ENCODE data around the gene ESPNL.

ESPNL gene

GRCh38 chr2:238082827-238083226 is 17.3 kb upstream of the ESPNL start:
- H3K4me1 ChIP-seq (ENCODE audit: control insufficient read depth, low read length), result peaks cover 12% of the 10 kb centered on the region
- H3K4me2 ChIP-seq (ENCODE audit: low read length), result no peak overlapping the region
- TF ChIP-seq, protein P1, sequence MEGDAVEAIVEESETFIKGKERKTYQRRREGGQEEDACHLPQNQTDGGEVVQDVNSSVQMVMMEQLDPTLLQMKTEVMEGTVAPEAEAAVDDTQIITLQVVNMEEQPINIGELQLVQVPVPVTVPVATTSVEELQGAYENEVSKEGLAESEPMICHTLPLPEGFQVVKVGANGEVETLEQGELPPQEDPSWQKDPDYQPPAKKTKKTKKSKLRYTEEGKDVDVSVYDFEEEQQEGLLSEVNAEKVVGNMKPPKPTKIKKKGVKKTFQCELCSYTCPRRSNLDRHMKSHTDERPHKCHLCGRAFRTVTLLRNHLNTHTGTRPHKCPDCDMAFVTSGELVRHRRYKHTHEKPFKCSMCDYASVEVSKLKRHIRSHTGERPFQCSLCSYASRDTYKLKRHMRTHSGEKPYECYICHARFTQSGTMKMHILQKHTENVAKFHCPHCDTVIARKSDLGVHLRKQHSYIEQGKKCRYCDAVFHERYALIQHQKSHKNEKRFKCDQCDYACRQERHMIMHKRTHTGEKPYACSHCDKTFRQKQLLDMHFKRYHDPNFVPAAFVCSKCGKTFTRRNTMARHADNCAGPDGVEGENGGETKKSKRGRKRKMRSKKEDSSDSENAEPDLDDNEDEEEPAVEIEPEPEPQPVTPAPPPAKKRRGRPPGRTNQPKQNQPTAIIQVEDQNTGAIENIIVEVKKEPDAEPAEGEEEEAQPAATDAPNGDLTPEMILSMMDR (IDR thresholded peaks at IDR 0.05; ENCODE audit: low read depth, low read length, poor library complexity, severe bottlenecking), result no peak
- TF ChIP-seq EZH2phosphoT487 (IDR thresholded peaks at IDR 0.05; ENCODE audit: borderline replicate concordance, low read length), result no peak
- H3K9me3 ChIP-seq (ENCODE audit: control insufficient read depth, insufficient read depth, low read length), result no peaks in the 10 kb centered on the region
- H4K20me1 ChIP-seq (ENCODE audit: control insufficient read depth, insufficient read depth, low read depth, low read length), result no peaks in the 10 kb centered on the region
- no peaks in the 10 kb centered on the region for H3K79me2 ChIP-seq (ENCODE audit: control insufficient read depth, low read length)
- peaks cover 52% of the 10 kb centered on the region for H3K36me3 ChIP-seq (ENCODE audit: control insufficient read depth, low read length)
- no peaks in the 10 kb centered on the region for H3K9me2 ChIP-seq (replicated peaks; ENCODE audit: control insufficient read depth, low read length)
- H3K4me3 ChIP-seq (ENCODE audit: low read length), result no peak overlapping the region
- no peak overlapping the region for H3K27ac ChIP-seq (ENCODE audit: low read depth, low read length)
- no peaks in the 10 kb centered on the region for H3K27me3 ChIP-seq (ENCODE audit: control insufficient read depth, low read length)
- H3F3A ChIP-seq (ENCODE audit: control insufficient read depth, insufficient read depth), result peaks cover 7% of the 10 kb centered on the region; the same call in 1 of the 2 replicates

DNA sequence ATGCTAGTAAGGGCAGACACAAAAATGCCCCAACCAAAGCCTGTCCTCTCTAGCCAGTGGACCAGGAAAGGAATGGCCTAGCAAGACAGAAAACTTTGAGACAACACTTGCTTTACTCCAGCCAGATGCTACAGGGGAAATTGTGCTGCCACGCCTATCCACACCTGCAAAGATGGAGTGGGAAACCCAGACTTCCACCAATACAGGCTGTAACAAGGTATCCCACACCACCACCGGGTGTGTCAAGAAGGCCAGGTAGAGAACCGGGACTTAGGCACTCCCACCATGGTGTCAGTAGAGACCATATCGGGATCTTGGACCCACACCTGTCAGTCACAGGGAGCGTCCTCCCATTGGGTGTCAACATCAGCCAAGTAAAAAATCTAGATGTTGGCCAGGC is 16.2 kb upstream of the ESPNL start:
- H3K27me3 ChIP-seq (ENCODE audit: control insufficient read depth, low read length), result no peaks in the 10 kb centered on the region
- H3K9me3 ChIP-seq (ENCODE audit: control insufficient read depth, insufficient read depth, low read length), result no peaks in the 10 kb centered on the region
- TF ChIP-seq EZH2phosphoT487 (IDR thresholded peaks at IDR 0.05; ENCODE audit: borderline replicate concordance, low read length), result no peak
- TF ChIP-seq, protein P1 (IDR thresholded peaks at IDR 0.05; ENCODE audit: low read depth, low read length, poor library complexity, severe bottlenecking), result no peak
- H3K4me3 ChIP-seq (ENCODE audit: low read length), result no peak overlapping the region
- H3K27ac ChIP-seq (ENCODE audit: low read depth, low read length), result no peak overlapping the region
- H3K79me2 ChIP-seq (ENCODE audit: control insufficient read depth, low read length), result no peaks in the 10 kb centered on the region
- peaks cover 7% of the 10 kb centered on the region; the same call in 1 of the 2 replicates for H3F3A ChIP-seq (ENCODE audit: control insufficient read depth, insufficient read depth)
- H3K36me3 ChIP-seq (ENCODE audit: control insufficient read depth, low read length), result peaks cover 62% of the 10 kb centered on the region
- H3K4me2 ChIP-seq (ENCODE audit: low read length), result no peak overlapping the region
- no peaks in the 10 kb centered on the region for H4K20me1 ChIP-seq (ENCODE audit: control insufficient read depth, insufficient read depth, low read depth, low read length)
- peaks cover 13% of the 10 kb centered on the region for H3K4me1 ChIP-seq (ENCODE audit: control insufficient read depth, low read length)
- no peaks in the 10 kb centered on the region for H3K9me2 ChIP-seq (replicated peaks; ENCODE audit: control insufficient read depth, low read length)

- TF ChIP-seq, protein P1 (IDR thresholded peaks at IDR 0.05; ENCODE audit: low read depth, low read length, poor library complexity, severe bottlenecking), result no peak
- no peak for TF ChIP-seq EZH2phosphoT487 (IDR thresholded peaks at IDR 0.05; ENCODE audit: borderline replicate concordance, low read length)
- Histone ChIP-seq H3K79me2 (ENCODE audit: control insufficient read depth, low read length) (no peaks in the 10 kb centered on the region), H3K4me2 (ENCODE audit: low read length) (no peak overlapping the region), H3K36me3 (ENCODE audit: control insufficient read depth, low read length) (peaks cover 59% of the 10 kb centered on the region), H3K4me1 (ENCODE audit: control insufficient read depth, low read length) (peaks cover 13% of the 10 kb centered on the region), H3K9me3 (ENCODE audit: control insufficient read depth, insufficient read depth, low read length) (no peaks in the 10 kb centered on the region), H3F3A (ENCODE audit: control insufficient read depth, insufficient read depth) (peaks cover 7% of the 10 kb centered on the region; the same call in 1 of the 2 replicates), H3K9me2 (replicated peaks; ENCODE audit: control insufficient read depth, low read length) (no peaks in the 10 kb centered on the region), H3K27me3 (ENCODE audit: control insufficient read depth, low read length) (no peaks in the 10 kb centered on the region), H3K27ac (ENCODE audit: low read depth, low read length) (no peak overlapping the region), H3K4me3 (ENCODE audit: low read length) (no peak overlapping the region), H4K20me1 (ENCODE audit: control insufficient read depth, insufficient read depth, low read depth, low read length) (no peaks in the 10 kb centered on the region)
These were observed 15.4 kb upstream of the ESPNL start for GRCh38 chr2:238084761-238085160.

Data from DOHH2 (cell line).